HG03060 (cell line): Measurements from ENCODE around the gene ADAD2.

Source experiments
- ATAC-seq: cut with Tn5 transposase; IDR thresholded peaks from one replicate; pipeline ENCODE4 v1.9.1; 2021; ENCODE audit warnings: low read depth, moderate number of reproducible peaks; ENCODE audit not compliant: unreplicated experiment

Gene ADAD2

GRCh38 chr16:84244728-84245127, 53.8 kb downstream of the ADAD2 start:
- ATAC-seq = no peak

- ATAC-seq = no peak
These were observed 55.2 kb downstream of the ADAD2 start for GRCh38 chr16:84245956-84246678.

DNA sequence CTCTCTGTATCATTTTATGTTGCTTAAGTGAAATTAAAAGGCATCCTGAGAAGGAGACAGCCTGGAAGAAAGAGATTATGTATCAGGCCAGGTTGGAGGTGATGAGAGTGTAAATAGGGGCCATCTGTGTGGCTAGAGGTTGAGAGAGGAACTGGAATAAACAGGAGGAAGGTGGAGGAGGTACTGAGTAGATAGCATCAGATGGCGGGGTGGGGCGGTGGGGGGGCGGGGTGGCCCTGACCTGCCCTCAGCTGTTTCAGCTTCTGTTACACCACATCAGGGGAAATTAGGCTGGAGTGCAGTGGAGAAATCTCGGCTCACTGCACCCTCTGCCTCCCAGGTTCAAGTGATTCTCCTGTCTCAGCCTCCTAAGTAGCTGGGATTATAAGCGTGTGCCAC, 55.7 kb downstream of the ADAD2 start:
- ATAC-seq = no peak
